Activated gamma-delta T cell treated with anti-CD3 and anti-CD28 coated beads, Interleukin-2, amount 50 U/mL, for 16 hours (primary cell): ENCODE data around the gene CPSF2.
"Not testable (repeated sequence)": the region's sequence is repeated elsewhere in the genome, so short reads cannot be mapped to it uniquely, and the experiment has no call there.

Experiments
- DNase-seq: peaks from one replicate; pipeline ENCODE4 v3.0.0-alpha.2; 2020; ENCODE audit warnings: low read depth

Gene CPSF2

DNA sequence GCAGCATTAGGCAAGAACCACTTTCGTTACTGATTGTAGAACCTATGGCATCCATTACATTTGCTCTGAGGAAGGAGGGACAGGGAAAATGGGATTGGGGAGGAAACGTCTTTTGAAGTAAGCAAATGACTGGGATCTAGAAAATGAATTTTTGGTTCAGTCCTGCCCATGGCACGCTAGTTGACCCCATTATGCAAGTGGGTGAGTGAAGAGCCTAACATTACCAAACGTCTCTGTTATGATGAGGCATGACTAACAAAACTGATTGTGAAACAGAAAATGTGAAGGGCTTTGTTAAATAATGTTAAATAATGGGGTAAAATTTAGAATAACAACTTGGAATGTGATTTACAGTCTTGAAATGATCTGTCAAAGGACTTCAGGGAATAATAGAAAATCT is 38.9 kb downstream of the CPSF2 start:
- no peak for DNase-seq

DNA sequence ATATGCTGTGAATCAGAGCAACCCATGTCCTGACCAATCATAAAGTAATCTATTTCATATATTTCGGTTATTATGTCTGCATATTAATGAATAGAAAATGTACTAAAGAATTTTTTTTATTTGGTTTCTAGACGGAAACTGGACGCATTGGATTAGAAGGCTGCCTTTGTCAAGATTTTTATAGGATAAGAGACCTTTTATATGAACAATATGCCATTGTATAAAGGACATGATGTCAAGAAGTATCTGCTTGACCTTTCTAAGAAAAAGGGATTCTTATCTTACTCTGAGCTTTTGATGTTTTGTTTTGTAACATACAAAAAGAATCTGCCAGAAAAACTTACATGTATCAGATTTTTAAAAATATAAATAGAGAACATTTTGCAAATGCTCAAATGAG is 39.8 kb downstream of the CPSF2 start:
- DNase-seq: no peak

DNA sequence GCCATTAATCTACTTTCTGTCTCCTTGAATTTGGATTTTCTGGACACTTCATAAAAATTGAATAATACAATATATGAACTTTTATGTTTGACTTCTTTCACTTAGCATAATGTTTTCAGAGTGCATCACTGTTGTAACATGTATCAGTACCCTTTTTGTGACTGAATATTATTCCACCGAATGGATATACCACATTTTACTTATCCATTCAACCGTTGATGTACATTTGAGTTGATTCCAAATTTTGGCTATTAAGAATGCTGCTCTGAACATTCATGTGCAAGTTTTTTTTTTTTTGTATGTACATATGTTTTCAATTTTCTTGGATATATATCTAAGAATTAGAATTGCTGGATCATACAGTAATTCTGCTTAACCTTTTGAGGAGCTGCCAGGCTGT is 43.2 kb downstream of the CPSF2 start:
- DNase-seq: no peak

DNA sequence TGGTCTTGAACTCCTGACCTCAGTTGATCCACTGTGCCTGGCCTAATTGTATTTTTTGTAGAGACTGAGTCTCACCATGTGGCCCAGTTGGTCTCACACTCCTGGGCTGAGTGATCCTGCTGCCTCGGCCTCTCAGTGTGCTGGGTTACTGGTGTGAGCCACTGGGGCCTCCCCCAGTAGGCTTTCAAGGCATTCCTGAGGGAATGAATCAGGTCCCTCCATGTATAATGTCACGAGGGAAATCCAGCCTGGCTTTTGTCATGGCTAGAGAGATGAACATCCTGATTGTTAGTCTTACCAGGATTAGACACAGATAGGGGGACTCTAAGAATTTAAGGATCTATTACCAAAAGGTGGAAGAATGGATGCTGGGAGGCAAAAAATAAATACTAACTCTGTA is 51.9 kb downstream of the CPSF2 start:
- DNase-seq: no peak

DNA sequence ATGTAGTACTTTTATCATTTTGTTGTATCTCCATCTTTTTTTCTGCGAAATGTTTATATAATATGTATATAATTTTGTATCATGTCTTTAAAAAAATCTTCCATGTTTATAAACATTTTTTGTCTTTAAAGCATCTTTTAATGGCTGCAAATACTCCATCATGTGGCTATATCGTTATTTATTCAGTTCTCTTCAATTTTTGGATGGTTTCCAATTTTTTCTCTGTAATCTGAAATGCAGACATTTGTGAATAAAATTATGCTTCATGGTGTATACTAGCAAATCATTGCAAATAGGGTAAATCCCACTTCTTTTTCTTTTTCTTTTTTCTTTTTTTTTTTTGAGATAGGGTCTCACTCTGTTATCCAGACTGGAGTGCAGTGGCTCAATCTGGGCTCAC is 54.0 kb downstream of the CPSF2 start:
- DNase-seq: no peak

DNA sequence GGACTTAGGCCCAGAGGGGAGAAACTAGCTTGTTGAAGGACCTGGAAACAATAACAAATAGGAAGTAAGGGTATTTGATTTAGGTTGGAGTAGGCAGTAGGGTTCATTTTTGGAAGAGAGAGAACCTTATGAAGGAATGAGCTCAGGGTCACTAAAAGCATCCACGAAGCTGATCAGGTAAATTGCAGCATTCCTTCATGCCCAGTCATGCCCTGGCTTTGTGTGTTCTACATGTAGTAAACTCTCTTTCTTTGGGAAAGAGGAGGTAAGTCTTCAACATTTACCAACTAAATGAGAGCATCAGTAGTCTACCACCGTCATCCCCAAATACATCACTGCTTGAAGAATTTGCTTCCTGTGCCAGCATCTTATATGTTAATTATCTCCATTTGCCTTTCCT is 54.7 kb downstream of the CPSF2 start:
- DNase-seq: no peak

DNA sequence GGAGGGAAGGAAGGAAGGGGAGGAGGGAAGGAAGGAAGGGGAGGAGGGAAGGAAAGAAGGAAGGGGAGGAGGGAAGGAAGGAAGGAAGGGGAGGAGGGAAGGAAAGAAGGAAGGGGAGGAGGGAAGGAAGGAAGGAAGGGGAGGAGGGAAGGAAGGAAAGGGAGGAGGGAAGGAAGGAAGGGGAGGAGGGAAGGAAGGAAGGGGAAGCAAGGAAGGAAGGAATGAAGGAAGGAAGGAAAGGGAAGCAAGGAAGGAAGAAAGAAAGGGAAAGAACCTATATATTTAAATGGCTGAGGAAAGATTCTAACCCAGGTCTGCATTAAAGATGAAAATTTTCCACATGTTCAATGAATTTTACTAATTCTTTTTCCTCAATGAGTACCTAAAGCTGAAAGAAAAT is 57.4 kb downstream of the CPSF2 start:
- DNase-seq: not testable (repeated sequence)

DNA sequence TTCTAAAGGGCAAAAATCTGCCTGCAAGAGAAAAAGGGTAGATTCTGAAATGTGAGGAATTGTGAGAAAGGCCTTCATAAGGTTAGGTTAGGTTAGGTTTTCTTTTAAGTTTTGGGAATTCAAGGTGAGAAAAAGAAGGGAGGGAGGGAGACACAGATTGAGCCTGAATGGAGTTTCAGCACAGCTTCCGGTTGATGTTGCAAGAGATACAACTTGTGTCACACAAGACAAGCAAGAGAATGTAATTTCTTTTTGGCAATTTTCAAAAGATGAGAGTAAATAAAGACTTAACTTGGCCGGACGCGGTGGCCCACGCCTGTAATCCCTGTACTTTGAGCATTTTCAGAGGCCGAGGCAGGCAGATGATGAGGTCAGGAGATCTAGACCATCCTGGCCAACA is 63.8 kb downstream of the CPSF2 start:
- DNase-seq: no peak

DNA sequence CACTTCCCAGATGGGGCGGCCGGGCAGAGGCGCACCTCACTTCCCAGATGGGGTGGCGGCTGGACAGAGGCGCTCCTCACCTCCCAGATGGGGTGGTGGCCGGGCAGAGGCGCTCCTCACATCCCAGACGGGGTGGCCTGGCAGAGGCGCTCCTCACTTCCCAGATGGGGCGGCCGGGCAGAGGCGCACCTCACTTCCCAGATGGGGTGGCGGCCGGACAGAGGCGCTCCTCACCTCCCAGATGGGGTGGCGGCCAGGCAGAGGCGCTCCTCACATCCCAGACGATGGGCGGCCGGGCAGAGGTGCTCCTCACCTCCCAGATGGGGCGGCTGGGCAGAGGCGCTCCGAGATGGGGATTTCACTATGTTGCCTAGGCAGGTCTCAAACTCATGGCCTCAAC is 65.8 kb downstream of the CPSF2 start:
- DNase-seq: not testable (repeated sequence)

DNA sequence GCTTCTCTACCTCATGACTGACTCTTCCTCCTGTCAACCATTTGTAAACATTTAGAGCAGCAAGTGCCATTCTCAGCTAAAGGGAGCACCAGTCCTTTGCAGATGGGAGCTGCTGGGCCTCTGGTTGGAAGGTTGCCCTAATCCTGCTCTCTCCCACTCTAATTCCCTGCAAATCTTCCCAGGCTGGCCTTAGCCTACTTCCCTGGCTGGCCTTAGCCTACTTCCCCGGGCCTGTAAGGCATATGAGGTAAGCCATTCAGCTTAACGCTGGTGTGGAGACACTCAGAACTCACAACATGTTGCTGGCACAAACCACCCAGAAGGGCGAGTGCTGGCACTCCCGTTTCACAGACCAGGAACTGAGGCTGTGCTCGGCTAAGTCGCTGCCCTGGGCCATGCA is 69.0 kb downstream of the CPSF2 start:
- DNase-seq: no peak

DNA sequence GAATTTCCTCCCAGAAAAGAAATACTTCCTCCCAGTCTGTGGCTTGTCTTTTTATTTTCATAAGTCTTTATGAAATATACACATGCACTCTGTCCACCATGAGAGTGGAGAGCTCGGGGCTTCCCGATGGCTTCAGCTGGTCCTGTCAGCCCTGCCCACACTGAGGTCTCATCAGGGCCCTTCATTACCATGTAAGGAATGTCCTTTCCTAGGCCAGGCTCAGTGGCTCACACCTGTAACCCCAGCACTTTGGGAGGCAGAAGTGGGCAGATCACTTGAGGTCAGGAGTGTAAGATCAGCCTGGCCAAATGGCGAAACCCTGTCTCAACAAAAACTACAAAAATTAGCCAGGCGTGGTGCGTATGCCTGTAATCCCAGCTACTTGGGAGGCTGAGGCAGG is 77.0 kb downstream of the CPSF2 start:
- DNase-seq: no peak

DNA sequence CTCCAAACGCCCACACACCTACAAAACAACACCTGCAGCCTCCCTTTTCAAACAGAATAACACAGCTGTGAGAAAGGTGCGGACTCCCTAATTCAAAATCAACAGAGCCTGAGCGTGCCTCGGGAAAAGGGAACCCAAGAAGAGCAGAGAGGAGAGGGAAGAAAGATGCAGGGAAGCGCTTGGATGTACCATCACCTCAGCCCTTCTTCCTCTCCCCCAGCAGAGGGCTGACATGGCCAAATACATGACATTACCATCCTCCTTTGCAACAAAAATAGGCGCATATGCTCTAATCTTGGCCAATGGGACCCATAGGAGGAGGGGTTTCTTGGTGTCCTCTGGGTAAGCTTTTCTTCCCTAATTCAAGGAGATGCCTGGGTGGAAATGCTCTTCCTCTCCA is 78.0 kb downstream of the CPSF2 start:
- no peak for DNase-seq

DNA sequence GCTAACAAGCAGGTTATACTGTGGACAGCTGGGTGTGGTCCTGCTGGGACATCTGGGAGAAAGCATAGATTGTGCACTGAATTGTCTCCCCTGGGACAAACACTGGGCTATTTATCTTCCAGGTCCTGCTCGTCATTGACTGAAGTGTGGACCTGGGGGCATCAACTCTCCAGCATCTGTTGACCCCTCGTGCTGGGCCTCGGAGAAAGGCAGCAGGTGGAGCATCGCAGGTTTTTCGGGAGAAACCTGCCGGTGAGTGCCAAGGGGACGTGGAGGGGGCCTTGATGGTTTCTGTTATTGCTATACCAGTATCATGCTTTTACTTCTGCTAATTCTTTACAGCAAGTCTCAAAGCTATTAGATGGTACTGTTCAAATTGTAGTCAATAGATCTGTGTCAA is 81.3 kb downstream of the CPSF2 start:
- no peak for DNase-seq

DNA sequence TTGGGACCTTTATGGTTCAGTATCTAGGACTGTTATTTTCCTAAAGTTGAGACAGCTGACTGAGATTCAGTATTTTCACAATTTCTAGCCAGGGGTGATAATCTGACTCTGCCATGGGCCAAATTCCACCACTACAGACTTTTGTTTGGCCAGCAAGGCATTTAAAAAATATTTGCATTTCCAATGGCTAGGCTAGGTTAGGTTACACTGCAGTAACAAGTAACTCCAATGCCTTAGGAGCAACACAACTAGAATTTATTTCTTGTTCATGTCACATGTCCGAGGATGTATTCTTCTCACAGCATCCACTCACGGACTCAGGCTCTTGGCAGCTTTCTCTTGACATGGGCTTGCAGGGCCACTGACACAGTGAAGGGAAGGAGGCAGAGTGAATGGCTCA is 83.0 kb downstream of the CPSF2 start:
- DNase-seq: no peak

DNA sequence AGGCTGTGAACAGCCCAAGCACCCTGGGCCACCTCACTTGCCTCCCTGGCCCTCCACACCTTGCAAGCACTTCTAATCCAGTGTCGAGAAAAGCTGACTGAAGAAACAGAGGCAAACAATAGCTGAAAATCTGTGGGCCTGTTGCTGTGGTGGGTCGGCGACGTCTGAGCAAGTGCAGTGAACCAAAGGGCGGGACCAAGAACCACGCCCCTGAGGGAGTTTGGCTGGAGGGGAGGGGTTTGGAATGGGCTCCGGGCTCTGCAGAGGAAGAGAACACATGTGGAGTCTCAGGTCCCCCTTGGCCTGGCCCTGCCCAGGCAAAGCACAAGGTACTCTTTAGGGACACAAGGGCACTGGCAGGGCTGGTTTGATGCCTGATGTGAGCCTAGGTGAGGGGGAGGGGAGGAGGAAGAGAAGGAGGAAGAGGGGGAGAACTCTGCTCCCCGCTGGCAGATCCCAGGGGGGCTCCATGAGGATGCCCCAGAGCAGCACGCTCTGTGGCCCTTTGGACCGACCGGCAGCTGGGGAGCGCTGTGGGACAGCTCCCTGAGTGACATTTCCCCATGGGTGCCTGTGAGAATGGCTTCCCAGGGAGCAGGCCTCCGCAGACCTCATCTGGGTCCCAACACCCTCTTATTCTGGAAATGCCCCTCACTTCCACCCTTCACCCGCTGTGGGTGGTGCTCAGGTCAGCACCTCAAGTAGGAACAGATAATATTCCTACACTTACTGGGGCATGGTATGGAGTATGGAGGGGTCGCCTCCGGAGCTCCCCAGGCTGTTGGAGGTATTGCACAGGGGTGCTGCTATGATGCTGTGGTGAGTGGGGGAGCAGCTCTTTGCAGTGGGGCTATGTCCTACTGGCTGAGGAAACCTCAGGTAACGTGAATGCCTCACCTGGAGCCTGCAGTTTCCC is 85.5 kb downstream of the CPSF2 start:
- no peak for DNase-seq

DNA sequence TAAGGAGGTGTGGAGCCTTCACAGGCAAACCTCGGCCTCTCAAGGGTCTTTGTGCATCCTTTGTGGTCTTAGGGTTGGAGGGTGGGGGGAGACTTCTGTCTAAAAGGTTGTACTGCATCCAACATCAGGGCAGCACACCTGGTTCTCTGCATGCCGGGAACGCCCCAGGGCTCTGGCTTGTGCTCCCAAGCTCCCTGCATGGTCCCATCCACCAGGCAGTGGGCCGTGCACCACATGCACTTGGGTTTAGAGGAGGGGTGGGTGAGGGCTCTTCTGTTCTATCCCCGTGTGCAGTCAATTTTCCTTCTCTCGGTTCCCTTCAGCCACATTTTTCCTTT is 86.1 kb downstream of the CPSF2 start:
- DNase-seq: no peak

DNA sequence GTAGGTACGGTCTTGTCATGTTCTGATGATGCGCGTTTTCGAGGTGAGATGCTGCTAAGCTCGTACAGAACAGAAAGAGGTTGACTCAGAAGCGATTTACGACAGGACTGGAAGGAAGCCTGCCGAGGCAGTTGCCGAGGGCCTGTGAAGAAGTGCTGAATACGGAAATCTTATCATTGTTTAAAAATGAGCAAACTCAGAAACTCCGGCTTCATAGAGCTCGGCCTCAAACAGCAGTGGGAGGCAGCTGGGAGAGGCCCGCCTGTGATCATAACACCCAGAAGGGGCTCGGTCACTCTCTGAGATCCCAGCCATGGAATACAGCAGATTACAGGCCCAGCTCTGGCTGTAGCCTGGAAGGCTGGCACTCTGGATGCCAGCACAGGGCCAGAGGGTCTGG is 87.4 kb downstream of the CPSF2 start:
- DNase-seq: no peak

DNA sequence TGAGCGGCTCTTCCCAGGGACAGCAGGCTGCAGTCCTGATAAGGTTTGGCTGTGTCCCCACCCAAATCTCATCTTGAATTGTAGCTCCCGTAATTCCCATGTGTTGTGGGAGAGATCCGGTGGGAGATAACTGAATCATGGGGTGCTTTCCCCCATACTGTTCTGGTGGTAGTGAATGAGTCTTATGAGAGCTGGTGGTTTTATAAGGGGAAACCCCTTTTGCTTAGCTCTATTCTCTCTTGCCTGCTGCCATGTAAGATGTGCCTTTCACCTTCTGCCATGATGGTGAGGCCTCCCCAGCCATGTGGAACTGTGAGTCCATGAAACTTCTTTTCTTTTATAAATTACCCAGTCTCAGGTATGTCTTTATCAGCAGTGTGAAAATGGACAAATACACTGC is 91.4 kb downstream of the CPSF2 start:
- not testable (repeated sequence) for DNase-seq

DNA sequence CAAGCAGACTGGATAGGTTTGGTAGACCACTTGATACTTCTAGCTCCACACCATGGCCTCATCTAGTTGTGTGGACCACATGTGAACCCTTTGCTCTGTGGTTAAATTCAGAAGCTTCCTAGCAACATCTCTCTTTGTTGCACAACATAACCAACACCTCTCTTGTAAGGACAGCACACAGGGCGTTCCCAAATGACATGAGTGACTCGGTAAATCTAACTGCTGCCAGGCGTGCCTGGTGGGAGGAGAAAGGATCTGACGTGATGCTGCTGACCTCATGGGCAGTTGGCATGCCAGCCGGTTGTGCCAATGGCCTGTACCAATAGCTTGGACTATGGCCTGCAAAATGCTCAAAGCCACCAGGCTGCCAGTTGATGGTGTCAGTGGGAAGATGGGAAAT is 93.8 kb downstream of the CPSF2 start:
- DNase-seq: no peak

DNA sequence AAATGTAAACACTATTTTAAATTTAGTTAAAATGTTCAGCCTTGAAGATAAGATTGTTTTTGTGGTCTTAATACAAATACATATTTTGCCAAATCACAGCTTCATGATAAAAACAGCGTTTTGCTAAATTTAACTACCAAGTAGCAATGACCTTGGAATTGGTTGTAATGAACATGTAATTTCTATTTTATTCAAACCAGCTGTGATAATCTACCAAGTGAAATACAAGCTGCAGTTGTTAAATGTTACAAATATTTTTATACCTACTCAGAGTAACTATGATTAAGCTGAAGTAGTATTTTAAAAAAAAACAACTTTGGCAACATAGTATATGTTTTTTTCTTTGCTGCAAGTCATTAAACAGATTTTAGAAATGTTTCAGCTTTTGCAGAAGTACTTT is 96.2 kb downstream of the CPSF2 start:
- no peak for DNase-seq
